NK-92 (cell line): ENCODE results near the gene C1QTNF1.
"Not testable (repeated sequence)": the region's sequence is repeated elsewhere in the genome, so short reads cannot be mapped to it uniquely, and the experiment has no call there.

Experiments used
- DNase-seq: peaks from one replicate; lab custom pipeline; 2025; ENCODE audit not compliant: unreplicated experiment; lab: John Stamatoyannopoulos, UW

C1QTNF1 gene

GRCh38 chr17:79005063-79005861 is 18.7 kb upstream of the C1QTNF1 start:
- no peak for DNase-seq

DNA sequence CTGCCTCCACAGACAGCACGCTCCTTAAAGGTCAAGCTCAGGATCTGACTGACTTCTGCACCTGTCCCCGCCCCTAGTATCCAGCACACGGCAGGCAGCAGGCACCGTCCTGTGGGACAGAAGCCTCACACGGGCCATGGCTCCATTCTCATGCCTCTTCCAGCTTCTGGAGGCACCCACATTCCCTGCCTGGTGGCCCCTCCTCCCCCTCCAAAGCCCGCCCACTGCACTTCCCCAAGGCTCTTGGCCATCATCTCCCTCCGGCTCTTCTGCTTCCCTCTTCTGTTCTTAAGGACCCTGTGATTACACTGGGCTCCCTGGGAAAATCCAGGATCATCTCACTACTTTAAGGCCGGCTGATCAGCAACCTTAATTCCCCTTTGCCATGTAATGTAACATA is 17.9 kb upstream of the C1QTNF1 start:
- no peak for DNase-seq

GRCh38 chr17:79006794-79007503 is 17.0 kb upstream of the C1QTNF1 start:
- no peak for DNase-seq

DNA sequence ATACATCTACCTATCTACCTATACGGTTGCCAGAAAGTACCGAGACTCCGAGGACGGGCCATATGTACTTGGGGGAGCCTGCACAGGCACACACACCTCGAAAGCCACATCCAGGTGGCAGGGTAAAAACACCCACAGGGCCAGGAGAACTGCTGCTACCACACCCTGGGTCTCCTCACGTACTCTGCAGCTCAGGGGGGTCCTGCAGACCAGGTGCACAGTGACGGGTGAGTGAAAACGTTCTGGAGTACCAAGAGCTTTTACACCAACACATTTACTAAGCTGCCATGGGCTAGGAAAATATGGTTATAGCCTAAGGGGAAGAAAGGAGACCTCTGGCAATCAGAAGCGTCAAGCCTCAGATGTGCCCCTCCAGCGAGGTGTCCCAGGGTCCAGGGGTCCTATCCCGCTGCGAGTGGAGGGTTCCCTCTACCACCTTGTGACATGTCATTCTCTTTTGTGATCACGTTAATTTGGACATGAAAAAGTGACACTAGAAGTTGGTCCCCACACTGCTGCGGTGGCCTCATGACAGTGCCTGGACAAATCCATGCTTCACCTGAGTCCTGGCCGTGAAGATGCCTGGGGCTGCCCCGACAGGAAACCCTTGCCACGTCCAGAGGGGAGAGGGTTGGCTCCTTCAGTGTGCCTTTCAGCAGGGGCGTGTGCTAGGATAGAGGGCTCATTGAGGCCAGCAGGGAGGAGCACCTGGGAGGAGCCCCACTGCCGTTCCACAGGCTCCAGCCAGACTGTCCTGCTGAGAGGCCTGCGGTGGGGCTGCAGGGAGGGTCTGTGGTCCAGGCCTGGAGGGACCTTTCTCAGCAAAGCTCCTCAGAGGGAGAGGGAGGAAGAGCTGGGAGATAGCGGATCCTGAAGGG is 16.2 kb upstream of the C1QTNF1 start:
- no peak for DNase-seq

DNA sequence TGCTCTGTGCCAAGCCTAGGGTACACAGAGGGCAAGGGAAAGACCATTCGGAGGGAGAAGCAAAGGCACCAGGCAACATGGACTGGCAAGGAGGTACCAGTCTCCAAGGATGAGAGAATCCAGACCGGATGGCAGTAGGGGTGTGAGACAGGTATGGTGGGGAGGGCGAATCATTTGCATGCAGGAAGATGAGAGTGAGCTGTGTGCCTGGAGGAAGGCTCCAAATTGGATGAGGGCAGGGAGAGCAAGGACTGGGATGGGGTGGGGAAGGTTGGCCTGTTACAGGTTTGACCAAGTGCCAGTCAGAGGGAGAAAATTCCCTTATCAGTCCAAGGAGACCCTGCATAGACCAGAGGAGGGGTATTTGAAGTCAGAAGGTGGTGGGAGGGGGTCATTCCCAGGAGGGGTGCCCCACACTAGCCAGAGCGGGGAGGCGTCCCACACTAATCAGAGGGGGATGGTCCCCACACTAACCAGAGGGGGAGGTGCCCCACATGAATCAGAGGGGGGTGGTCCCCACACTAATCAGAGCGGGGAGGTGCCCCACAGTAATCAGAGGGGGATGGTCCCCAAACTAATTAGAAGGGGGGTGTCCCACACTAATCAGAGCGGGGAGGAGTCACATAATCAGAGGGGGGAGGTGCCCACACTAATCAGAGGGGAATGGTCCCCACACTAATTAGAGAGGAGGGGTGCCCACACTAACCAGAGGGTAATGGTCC is 15.1 kb upstream of the C1QTNF1 start:
- DNase-seq, result no peak

- DNase-seq, result no peak
Measured at GRCh38 chr17:79009397-79010303, 14.3 kb upstream of the C1QTNF1 start, which contains the start of gene CANT1. Gene CANT1 (minus strand): TSS chr17:79009764. CDS start chr17:78997622, 12,142 bp downstream.

- DNase-seq, result no peak
Measured at GRCh38 chr17:79010304-79010646, 13.7 kb upstream of the C1QTNF1 start.

DNA sequence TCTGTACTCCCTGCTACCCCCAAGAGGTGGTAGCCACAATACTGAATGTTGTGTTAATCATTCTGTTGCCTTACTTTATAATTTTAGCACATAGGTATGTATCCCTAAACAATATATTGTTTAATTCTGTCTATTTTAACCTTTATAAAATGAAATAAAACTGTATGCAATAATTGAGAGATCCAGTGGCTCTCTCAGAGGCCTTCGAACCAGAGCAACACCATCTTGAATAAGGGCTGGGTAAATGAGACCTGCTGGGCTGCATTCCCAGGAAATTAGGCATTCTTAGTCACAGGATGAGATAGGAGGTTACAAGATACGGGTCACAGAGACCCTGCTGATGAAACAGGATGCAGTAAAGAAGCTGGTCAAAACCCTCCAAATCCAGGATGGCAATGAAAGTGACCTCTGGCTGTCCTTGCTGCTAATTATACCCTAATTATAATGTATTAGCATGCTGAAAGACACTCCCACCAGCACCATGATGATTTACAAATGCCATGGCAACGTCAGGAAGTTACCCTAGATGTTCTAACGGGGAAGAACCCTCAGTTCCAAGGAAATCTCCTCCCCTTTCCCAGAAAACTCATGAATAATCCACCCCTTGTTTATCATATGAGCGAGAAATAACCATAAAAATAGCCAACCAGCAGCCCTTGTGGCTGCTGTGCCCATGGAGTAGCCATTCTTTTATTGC is 12.4 kb upstream of the C1QTNF1 start:
- no peak for DNase-seq

- no peak for DNase-seq
Measured at GRCh38 chr17:79012563-79013134, 11.3 kb upstream of the C1QTNF1 start.

- DNase-seq, result no peak
Measured at GRCh38 chr17:79014158-79014758, 9.7 kb upstream of the C1QTNF1 start.

GRCh38 chr17:79017546-79018369 is 6.2 kb upstream of the C1QTNF1 start:
- no peak for DNase-seq

GRCh38 chr17:79018370-79018695 is 5.6 kb upstream of the C1QTNF1 start:
- DNase-seq, result no peak

- DNase-seq, result no peak
Measured at GRCh38 chr17:79019261-79019631, 4.7 kb upstream of the C1QTNF1 start.

DNA sequence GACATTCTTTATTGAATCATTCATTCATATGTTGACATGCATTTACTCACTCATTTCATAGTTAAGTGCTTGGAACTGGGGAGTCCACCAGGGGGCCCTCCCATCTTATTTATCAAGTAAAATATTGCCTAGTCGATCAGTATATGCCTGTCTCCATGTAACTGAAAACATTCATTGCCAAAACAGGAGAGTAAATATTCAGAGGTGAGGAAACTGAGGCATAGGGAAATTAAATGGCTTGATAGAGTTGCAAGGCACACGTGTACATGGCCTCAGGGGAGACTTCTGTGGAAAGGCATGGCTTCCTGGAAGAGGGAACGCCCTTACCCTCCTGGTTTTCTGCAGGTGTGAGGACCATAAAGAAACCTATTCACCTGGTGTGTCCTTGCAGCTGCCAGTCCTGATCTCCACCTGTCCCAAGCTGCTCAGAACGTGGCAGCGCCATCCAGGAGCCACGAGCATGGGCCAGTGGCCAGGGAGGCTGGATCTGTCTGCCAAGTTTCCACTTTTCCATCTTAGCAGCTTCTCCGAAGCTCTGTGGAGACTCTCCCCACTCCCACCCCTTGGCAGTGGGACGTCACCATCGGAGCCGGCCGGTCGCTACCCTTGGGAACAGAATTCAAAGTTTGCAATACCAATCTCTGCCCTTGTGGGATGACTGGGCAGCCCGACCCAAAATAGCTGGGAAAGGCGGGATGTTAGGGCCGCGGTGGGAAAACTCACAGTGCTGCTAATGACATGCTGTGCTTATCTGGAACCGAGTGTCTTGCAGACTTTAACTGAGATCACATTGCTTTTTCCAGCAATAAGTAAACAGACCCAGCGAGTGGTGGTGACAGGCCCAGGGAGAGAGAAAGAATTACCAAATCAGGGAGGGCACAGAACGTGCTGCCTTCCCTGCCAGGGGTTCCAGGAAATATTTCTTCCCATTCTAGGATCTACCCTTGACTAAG is 4.1 kb upstream of the C1QTNF1 start:
- no peak for DNase-seq

DNA sequence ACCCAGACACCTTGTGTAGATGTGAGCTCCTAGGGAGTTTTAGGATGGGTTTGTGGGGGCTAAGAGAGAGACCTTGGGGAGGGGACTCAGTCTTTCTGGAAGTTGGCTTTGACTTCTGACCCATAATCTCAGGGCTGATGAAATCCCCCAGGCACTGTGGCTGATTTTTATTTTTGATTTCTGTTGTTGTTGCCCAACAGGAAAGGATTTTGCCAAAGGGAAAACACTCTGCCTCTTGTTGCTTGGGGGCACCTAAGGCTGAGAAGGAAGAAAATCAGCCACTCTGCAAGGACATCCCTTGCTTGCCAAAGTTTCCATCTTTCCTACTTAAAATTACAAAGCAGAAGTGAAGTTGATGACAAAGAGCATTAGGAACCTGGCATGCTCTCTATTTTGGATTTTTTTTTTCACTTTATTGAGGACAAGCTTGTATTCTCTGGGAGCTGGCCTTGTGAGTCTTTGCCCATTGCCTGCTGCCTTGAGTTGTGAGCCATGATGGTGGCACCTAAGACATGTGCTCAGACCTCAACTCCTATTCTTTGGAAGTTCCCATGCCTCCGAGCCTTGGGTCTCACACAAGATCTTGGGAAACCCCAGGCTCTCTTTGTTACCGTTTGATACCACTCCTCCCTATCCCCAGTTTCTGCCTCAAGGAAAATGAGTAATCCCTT is 3.2 kb upstream of the C1QTNF1 start:
- no peak for DNase-seq

GRCh38 chr17:79021929-79022328 is 2.0 kb upstream of the C1QTNF1 start:
- not testable (repeated sequence) for DNase-seq
